PFSK-1 (cell line): ENCODE data around the gene GALNT9.

Experiments used
- POLR2AphosphoS5 ChIP-seq: IDR thresholded peaks from 2 replicates; pipeline ENCODE4 v1.6.1; 2012; ENCODE audit warnings: low read depth, mild to moderate bottlenecking, control low read depth, low read length, moderate library complexity
- SIN3A ChIP-seq: IDR thresholded peaks from 2 replicates; pipeline ENCODE4 v1.6.1; 2012; ENCODE audit warnings: mild to moderate bottlenecking, low read length, moderate library complexity, borderline replicate concordance; ENCODE audit not compliant: insufficient read depth
- TAF1 ChIP-seq: IDR thresholded peaks from 2 replicates; pipeline ENCODE4 v1.6.1; 2012; ENCODE audit warnings: low read length, control low read depth, borderline replicate concordance; ENCODE audit not compliant: insufficient read depth
- TF ChIP-seq, protein P1 (sequence below), 2 experiments: IDR thresholded peaks; 2 replicates each; pipeline versions ENCODE4 v1.6.1 to v1.8.0; 2011 to 2012; ENCODE audit warnings: low read depth in 2 of 2, low read length in 2 of 2, control low read depth in 1 of 2, inconsistent platforms in 1 of 2, mild to moderate bottlenecking in 1 of 2, moderate library complexity in 1 of 2; ENCODE audit not compliant: insufficient read depth in 1 of 2

DNA sequence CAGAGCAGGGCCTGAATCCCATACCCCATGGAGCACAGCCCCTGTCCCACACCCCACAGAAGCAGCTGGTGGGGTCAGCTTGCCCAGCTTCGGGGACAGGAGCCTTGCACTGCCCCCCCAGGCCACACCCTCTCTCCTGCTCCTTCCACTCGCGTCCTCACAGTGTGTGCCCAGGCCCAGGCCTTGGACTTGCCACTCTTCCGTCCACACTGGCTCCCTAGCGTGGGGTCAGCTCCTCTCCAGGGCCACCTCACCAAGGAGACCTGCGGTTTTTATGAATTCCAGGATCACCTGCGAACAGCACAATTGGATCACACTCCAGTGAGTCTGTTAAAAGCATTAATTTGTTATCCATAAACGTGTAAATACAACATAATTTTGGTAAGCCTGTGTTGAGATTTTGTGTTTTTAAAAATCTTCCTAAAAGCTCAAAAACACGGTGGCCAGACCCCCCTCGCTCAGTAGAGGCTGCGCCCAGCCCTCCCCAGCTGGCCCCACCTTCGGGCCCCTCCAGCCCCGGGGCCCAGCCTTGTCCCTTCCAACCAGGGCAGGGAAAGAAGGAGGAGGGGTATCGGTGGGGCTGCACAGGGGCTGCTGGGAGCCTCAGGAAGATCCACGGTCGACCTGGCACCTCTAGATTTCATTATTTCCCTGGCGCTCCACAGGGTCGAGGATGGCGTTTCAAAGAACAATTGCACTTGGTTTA, 12.0 kb downstream of the GALNT9 start:
- TF ChIP-seq, protein P1, sequence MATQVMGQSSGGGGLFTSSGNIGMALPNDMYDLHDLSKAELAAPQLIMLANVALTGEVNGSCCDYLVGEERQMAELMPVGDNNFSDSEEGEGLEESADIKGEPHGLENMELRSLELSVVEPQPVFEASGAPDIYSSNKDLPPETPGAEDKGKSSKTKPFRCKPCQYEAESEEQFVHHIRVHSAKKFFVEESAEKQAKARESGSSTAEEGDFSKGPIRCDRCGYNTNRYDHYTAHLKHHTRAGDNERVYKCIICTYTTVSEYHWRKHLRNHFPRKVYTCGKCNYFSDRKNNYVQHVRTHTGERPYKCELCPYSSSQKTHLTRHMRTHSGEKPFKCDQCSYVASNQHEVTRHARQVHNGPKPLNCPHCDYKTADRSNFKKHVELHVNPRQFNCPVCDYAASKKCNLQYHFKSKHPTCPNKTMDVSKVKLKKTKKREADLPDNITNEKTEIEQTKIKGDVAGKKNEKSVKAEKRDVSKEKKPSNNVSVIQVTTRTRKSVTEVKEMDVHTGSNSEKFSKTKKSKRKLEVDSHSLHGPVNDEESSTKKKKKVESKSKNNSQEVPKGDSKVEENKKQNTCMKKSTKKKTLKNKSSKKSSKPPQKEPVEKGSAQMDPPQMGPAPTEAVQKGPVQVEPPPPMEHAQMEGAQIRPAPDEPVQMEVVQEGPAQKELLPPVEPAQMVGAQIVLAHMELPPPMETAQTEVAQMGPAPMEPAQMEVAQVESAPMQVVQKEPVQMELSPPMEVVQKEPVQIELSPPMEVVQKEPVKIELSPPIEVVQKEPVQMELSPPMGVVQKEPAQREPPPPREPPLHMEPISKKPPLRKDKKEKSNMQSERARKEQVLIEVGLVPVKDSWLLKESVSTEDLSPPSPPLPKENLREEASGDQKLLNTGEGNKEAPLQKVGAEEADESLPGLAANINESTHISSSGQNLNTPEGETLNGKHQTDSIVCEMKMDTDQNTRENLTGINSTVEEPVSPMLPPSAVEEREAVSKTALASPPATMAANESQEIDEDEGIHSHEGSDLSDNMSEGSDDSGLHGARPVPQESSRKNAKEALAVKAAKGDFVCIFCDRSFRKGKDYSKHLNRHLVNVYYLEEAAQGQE (IDR thresholded peaks at IDR 0.05; ENCODE audit: insufficient read depth in 1 of 2, low read depth in 2 of 2, low read length in 2 of 2) = no peak
- no peak for TF ChIP-seq TAF1
- TF ChIP-seq POLR2AphosphoS5 = no peak
- TF ChIP-seq SIN3A = no peak
